HG03196 (cell line): ENCODE measurements around the gene CD36.

ENCODE experiments used
- ATAC-seq: cut with Tn5 transposase; IDR thresholded peaks from one replicate; pipeline ENCODE4 v1.9.1; 2021; ENCODE audit not compliant: unreplicated experiment

Gene CD36

GRCh38 chr7:80637911-80638765 is at the start of gene CD36:
Gene CD36, plus strand, starts transcription at chr7:80638642. Its CDS starts 8,099 bp downstream, at chr7:80646741.
- no peak for ATAC-seq

- ATAC-seq, result no peak
Measured at GRCh38 chr7:80589631-80590030, 48.8 kb upstream of the CD36 start.

- ATAC-seq, result no peak
Measured at GRCh38 chr7:80591654-80592053, 46.8 kb upstream of the CD36 start.

GRCh38 chr7:80593869-80594586 is 44.4 kb upstream of the CD36 start:
- ATAC-seq, result no peak

- ATAC-seq, result no peak
Measured at GRCh38 chr7:80596933-80597517, 41.4 kb upstream of the CD36 start.

GRCh38 chr7:80597875-80598274 is 40.6 kb upstream of the CD36 start:
- ATAC-seq, result no peak

GRCh38 chr7:80600046-80600445 is 38.4 kb upstream of the CD36 start:
- ATAC-seq, result no peak

- no peak for ATAC-seq
Measured at GRCh38 chr7:80601999-80602398, 36.4 kb upstream of the CD36 start.

GRCh38 chr7:80603940-80604339 is 34.5 kb upstream of the CD36 start:
- no peak for ATAC-seq

- ATAC-seq, result no peak
Measured at GRCh38 chr7:80604436-80604835, 34.0 kb upstream of the CD36 start.

- no peak for ATAC-seq
Measured at GRCh38 chr7:80607136-80607535, 31.3 kb upstream of the CD36 start.

GRCh38 chr7:80608336-80608735 is 30.1 kb upstream of the CD36 start:
- ATAC-seq, result no peak

GRCh38 chr7:80609751-80610150 is 28.7 kb upstream of the CD36 start:
- no peak for ATAC-seq

- no peak for ATAC-seq
Measured at GRCh38 chr7:80611353-80611752, 27.1 kb upstream of the CD36 start.

- ATAC-seq, result no peak
Measured at GRCh38 chr7:80611779-80612178, 26.7 kb upstream of the CD36 start.

GRCh38 chr7:80612880-80613279 is 25.6 kb upstream of the CD36 start:
- no peak for ATAC-seq

- no peak for ATAC-seq
Measured at GRCh38 chr7:80613519-80613918, 24.9 kb upstream of the CD36 start.

- no peak for ATAC-seq
Measured at GRCh38 chr7:80614851-80615271, 23.6 kb upstream of the CD36 start.

- ATAC-seq, result no peak
Measured at GRCh38 chr7:80618096-80618495, 20.3 kb upstream of the CD36 start.

GRCh38 chr7:80619741-80620140 is 18.7 kb upstream of the CD36 start:
- ATAC-seq, result no peak

- ATAC-seq, result no peak
Measured at GRCh38 chr7:80622541-80622940, 15.9 kb upstream of the CD36 start.
